HG03175 (cell line): ENCODE data around the gene PRKCH.

Experiments used
- ATAC-seq: cut with Tn5 transposase; IDR thresholded peaks from one replicate; pipeline ENCODE4 v1.9.1; 2021; ENCODE audit warnings: mild to moderate bottlenecking, moderate library complexity; ENCODE audit not compliant: unreplicated experiment

The PRKCH gene

DNA sequence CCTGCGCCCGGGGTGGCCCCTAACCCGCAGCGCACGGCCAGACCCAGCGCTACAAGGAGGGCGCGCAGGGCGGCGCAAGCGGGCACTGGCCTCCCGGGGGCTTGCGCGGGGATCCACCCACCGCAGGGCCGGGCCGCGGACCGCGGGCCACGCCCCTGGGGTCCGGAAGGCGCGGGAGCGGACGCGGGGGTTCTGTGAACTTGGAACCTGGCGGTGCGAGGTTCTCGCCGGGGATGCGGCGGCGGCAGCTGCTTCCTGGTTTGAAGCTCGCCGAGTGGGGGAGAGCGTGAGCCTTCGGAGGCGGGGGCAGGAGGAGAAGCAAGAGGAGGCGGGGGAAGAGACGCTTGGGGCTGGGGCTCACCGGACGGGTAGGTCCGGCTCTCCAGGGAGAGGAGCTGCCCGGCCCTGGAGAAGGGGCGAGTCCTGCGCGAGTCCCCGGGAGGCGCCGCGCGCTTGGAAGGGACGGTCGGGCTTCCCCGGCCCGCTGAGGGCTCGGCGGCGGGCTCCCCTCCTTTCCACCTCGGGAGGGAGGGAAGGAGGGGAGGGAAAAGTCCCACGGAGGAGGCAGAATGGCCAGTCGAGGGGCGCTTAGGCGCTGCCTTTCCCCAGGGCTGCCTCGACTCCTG is at the start of gene PRKCH:
TSS of gene PRKCH (plus strand) at position 195 of the 626 bp plus-strand sequence. CDS start 523 bp downstream, outside the sequence.
- ATAC-seq, result peak; percentile 68

DNA sequence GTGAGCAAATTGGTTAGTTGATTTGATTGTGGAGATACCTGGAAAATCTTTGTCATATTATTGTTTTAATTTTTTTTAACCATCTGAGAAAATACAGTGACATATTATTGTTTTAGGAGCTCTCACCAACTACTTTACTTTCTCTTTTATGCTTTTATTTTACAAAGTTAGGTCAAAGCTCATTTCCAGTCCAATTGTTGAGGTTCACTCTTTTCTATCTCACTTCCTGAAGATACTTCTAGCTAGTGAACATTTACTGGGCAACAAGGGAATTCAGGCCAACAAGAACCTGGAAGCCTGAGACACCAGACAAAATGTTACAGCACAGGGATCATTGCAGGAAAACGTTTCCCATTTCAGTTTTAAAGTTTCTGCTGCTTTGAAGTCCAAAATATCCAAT is 44.1 kb upstream of the PRKCH start:
- ATAC-seq, result no peak

DNA sequence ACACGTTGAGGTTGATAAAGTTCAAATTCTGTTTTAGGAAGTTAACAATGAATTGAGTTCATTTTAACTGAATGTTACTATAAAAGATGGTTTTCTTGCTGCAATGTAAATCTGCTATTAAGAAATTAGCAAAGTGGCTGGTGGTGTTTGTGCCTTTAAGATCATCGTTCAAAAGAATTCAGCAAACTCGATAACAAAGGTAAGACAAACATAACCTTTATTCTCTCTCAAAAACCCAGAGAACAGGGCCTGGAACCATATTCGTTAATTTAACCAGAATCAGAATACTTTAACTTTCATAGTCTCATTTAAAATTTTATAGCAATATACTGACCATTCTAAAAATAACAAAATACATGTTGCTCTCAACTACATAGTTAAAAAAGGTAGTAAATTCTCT is 43.6 kb upstream of the PRKCH start:
- no peak for ATAC-seq

DNA sequence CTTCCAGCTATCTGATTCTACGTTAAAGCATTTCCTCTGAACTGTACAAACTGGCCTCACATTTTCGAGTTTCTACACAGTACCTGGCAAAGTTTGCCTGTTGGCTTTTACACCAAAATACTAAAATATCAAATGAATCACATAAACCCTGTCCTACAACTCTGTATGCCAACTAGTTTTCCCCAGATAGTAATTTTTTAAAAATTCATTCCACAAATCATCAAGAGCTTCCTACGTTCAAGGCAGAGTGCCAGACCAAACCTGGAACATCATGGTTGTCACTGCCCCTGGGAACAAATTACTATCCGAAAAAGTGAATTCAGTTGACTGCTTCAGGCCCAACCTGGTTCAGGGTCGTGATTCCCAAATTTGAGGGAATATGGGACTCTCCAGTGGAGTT is 42.3 kb upstream of the PRKCH start:
- no peak for ATAC-seq

DNA sequence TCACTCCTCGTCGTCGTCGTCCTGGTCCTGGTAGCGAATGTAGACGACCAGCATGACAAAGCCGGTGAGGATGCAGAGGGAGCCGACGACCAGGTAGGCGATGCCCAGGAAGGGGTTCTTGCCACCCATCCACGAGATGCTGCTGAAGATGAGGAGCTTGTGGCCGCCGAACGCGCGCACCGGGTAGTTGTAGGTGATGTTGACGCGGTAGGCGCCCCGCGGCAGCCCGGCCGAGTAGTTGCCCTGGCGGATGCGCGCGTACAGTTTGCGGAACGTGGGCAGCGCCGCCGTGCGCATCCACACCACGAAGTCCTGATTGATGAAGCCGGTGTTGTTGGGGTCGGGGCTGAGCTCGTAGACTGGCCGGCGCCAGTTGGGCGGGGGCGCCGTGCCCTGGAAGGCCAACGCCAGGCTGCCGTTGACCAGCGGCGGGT is 41.3 kb upstream of the PRKCH start:
- ATAC-seq, result peak; percentile 5

DNA sequence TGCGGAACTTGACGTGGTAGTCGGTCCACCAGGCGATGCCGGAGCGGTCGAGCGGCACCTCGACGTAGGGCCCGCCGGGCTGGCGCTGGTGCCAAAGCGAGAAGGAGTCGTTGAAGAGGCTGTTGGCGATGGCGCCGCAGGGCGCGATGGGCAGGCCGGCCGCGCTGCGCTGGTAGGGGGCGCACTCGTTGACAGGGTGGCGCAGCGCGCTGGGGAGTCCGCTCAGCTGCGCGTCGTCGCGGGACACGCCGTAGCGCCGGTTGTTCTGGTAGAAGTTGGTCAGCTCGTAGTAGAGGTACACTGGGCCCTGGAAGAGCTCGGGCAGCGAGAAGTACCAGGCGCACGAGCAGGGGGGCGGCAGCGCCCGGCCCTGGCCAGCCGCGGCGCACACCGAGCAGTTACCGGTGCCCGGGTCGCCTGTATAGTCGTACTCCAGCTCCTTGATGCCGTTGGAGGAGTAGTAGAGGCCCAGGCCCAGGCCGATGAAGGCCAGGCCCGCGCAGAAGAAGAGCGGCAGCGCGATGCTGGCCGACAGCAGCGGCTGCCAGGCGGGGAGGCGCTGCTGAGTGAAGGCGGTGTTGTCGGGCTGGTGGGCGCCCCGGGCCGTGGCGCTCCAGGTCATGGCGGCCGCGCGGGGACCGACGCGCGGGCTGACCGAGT is 40.7 kb upstream of the PRKCH start:
- ATAC-seq, result peak; percentile 47

DNA sequence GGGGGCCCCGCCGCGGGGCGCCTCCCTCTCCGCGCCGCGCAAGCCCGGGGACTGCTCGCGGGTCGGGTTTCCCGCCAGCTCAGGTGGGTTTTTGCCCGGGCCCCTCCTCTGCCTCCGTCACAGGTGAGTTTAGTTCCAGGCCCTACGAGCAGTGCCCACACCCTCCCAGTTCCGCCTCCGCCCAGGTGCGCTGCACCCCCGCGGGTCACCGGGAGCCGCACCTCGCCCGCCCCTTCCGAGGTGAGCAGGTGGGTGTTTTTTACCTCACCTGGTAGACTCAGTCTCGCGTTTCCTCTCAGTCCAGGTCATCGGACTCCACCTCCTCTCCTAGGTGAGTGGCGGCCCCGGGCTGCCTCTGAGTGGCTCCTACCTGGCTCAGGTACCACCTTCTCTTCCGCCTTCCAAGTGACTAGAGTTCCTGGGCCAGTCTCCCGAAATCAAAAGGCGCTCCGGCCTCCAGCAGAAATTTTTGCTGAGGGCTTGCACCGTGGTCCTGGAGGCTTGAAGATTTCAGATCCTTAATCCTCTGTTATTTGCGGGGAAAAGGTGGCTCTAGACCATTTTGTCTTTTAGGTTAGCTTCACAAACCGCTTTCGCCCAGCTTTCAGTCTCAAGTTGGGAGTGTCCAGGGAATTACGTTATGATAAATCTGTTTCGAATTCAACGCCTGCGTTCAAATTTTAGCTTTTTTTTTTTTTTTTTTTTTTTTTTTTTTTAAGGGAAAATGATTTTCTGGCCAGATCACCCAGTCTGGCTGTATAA is 40.0 kb upstream of the PRKCH start, which contains the start of gene TMEM30B:
TSS of gene TMEM30B (minus strand) at position 153 of the 762 bp plus-strand sequence. CDS start 191 bp downstream, outside the sequence.
- peak; percentile 13 for ATAC-seq

DNA sequence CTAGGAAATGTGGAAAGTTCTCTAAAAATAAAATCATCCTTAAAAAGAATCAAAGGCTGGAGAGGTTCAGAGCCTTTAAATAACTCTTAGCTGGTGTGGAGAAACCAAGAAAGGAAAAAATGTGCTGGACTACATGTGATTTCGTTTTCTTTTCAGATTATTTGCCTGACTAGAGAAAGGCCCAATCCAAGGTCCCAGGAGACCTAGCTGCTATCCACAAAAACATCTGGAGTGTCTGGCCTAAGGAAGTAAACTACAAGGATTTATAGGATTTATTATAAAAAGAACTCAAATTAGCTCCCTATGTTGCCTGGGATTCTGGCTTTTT is 39.5 kb upstream of the PRKCH start:
- no peak for ATAC-seq

DNA sequence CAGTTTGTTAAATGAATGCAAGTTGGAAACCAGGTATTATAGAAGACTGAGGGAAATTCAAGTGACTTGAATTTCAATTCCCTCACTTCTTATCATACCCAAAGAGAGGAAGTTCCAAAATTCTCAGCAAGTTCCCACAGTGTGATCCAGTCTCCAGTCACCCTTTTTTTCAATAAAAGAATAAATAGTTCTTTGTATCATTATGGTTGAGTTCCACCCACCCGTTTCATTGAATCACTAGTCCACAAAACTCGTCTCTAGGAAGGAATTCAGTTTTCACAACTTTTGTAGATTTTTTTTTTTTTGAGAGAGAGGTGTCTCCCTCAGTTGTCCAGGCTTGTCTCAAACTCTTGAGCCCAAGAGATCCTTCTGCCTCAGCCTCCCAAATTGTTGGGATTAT is 38.6 kb upstream of the PRKCH start:
- no peak for ATAC-seq

DNA sequence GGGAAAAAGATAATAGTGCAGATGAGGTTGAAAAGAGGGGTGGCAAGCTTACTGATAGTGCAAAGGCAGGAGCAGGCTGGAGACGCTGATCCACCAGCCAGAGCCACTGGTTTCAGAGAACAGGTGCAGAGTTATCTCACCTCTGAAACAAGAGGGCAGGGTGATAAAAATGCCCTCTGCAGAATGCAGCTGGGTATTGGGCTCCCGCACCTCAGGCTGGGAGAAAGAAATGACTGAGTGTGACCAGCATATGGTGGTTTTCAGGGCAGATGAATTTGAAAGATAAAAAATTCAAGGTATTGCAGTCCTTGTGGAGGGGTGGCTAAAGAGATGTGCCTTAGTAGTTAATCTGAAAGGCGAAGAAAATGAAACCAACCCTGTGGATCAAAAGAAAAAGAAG is 37.4 kb upstream of the PRKCH start:
- no peak for ATAC-seq

DNA sequence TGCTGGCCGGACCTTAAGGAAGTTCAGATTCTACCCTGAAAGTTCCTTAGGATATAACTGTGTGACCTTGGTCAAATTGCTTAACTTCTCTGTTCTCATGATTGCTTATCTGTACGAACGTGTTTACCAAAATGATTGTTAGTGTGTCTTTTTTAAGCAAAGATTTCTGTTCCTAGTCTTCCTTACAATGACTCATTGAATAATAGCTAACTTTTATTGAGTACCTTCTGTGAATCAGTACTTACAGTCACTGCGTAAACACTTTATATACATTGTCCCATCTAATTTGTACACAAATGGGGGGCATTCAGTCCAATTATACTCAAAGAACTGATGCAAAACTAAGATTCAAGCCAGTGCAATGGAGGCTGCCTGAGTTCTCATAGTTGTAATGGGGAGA is 36.0 kb upstream of the PRKCH start:
- no peak for ATAC-seq

DNA sequence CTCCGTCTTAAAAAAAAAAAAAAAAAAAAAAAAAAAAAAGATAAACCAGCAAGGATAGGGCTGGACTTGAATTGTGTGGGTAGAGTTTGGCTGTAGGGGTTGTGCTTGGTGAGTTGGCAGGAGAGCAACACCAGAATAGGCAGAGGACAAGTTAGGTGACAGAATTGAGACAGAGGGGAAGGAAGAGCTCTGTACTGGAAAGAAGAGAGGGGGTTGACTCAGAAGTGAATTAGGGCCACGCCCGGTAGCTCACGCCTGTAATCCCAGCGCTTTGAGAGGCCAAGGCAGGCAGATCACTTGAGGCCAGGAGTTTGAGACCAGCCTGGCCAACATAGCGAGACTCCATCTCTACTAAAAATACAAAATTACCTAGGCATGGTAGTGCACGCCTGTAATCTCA is 34.2 kb upstream of the PRKCH start:
- ATAC-seq, result no peak

DNA sequence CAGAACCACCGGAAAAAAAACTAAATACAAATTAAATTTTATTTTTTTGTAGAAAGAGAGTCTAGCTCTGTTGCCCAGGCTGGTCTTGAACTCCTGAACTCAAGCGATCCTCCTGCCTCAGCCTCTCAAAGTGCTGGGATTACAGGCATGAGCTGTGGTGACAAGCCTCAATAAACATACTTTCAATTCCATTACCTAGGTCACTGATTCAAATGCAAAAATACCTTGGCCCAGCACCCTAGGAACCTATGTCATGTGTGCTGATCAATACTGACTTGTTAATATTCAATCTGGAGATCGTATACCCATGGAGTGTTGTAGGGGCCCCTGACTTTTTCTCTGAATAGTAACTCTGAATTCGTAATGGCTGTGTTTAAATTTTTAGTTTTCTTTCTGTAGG is 33.2 kb upstream of the PRKCH start:
- ATAC-seq, result no peak

DNA sequence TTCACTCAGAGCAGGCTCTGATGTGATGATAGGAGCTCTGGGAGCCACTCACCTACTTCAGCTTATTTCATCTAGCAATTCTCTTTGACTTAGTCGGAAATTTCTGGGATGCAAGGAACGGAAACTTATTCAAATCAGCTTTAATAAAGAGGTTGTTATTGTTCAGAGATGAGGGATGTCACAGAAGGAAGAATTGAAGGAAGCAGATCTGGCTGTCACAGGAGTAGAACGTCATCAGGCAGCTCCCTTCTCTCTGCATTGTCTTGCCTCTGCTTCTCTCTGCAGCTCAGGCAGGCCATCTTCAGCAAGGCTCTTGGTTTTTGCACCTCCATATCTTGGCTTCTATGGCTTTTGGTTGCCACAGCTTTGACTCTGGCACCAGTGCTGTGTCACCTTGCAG is 32.7 kb upstream of the PRKCH start:
- no peak for ATAC-seq

DNA sequence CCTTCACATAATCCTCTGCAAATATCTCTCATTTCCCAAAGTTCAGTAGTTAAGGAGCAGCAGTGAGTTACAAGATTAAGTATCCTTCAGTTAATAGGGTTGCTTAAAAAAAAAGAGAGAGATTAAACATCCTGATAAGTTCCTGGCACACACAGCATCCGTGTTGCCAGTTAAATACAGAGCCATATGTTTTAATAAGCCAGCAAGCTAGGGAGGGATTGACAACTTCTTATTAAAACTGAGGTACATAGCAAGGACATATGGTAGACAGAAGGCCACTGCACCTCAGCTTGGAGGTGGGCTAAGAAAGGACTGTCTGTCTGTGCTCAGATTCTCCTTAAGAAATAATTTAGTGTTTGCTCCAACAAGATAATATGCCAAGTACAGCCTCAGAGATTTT is 30.7 kb upstream of the PRKCH start:
- ATAC-seq, result no peak

DNA sequence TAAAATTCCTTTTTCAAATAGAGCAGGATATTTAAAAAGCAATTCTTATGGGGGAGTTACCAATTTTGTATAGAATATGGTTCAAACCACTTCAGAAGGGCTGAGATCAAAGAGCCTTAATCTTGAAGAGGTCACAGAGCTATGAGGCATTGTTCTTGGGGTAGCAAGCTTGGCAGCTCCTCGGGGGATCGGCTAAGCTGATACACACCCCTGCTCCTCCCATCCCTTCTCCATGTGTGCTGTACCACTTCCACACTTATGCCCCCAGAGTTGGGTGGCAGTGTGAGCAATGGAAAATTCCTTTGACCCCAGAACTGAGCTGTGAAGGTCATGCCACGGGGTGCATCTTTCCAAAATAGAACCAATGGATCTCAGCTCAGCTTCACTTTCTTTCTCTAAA is 25.2 kb upstream of the PRKCH start:
- ATAC-seq, result no peak

DNA sequence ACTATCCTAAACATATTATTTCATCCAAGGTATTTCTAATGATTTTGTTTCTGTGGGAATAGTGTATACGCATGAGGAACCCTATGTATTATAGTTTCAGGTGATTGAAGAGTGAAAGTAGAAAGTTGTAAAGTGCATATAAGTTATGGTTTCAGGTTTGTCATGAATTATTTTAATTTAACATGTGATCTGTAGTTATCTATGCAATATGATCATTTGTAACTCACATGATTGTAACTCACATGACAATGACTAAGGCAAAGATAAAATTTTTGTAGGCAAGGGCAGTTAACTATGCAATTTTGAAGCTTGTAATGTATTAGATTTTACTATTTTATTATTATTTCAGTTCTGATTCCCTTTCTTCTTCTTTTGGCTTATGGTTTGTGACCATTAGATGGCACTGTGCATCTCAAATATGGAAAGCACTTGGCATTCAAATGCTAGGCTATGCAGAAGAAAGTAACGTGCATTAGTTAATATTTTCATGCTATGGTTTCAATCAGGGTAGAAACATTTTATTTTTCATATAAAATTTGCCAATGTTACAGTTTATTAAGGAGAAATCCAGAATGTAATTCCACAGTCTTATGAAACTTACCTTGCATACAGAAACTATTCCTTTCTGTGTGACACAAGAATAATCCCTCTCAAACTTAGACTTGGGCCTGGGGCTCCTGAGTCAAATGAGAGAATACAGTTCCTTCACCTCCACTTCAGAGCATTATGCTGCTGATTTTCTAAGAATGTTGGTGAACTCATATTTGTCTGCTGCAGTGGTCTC is 24.5 kb upstream of the PRKCH start:
- ATAC-seq, result no peak

DNA sequence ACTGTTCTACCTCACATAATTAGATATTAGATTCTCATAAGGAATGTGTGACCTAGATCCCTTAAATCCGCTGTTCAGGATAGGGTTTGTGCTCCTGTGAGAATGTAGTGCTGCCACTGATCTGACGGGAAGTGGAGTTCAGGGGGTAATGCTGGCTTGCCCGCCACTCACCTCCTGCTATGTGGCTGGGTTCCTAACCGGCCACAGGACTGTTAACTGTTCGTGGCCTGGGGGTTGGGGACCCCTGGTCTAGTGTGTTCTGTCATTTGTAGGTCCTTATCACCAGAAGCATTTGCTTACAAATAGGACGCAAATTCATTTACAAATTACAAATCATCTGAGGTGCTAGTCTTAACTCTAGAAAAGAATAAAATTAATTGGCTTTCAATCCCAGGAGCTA is 23.8 kb upstream of the PRKCH start:
- ATAC-seq, result no peak

DNA sequence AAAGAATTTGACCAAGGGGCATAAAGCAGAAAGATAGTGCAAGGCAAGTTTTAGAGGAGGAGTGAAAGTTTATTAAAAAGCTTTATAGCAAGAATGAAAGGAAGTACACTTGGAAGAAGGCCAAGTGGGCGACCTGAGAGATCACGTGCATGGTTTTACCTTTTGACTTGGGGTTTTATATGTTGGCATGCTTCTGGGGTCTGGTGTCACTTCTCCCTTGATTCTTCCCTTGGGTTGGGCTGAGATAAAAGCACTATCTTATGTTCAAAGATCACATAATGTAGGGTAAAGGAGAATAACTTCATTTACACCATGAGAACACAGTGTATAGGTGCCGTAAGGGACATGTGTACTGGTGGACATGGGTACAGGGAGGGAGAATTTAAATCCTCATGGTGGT is 22.6 kb upstream of the PRKCH start:
- no peak for ATAC-seq

DNA sequence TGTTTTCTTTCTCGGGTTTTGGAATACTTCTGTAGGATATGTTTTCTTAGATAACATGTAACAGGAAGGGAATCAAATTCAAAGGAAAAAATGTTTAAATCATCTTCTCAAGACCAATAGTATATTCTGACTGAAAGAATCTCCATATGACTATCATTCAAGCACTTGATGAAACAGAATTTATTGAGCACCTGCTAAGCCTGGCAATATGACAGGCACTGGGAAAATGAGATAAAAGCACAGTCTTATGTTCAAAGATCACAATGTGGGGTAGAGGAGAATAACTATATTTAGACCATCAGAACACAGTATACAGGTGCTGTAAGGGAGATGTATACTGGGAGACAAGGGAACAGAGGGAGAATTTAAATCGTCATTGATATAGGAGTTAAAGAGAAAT is 21.2 kb upstream of the PRKCH start:
- no peak for ATAC-seq

DNA sequence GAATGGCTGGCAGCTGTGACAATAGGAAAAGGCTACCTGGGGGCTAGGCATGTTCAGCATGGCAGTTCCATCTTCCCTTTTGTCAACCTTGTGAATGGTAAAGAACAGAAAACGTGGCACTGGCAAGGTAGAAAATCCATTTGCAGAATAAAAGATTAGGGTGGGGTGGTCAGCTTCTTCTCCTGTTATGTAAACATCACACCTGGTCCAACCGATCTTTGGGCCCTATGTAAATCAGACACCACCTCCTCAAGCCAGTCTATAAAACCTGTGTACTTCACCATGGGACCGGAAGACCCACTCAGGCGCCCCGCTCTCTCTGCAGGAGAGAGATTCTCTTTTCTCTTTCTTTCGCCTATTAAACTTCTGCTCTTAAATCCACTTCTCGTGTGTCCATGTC is 20.6 kb upstream of the PRKCH start:
- ATAC-seq, result no peak
